HG03469 (cell line): ENCODE measurements around the gene CREBL2.
"Not testable (repeated sequence)": the region's sequence is repeated elsewhere in the genome, so short reads cannot be mapped to it uniquely, and the experiment has no call there.

Source experiments
- ATAC-seq: cut with Tn5 transposase; IDR thresholded peaks from one replicate; pipeline ENCODE4 v1.9.1; 2021; ENCODE audit warnings: mild to moderate bottlenecking, moderate library complexity, moderate number of reproducible peaks; ENCODE audit not compliant: unreplicated experiment

The CREBL2 gene

DNA sequence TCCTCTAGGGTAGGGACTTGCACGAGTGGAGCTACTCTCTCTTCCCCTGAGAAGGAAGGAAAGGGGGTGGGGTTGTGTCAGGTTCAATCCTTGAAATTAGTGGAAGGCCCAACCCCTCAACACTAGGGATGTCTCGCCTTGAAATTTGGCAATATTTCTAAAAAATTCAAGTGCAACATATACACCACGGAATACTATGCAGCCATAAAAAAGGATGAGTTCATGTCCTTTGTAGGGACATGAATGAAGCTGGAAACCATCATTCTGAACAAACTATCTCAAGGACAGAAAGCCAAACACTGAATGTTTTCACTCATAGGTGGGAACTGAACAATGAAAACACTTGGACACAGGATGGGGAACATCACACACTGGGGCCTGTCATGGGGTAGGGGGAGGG, 15.1 kb upstream of the CREBL2 start:
- not testable (repeated sequence) for ATAC-seq

DNA sequence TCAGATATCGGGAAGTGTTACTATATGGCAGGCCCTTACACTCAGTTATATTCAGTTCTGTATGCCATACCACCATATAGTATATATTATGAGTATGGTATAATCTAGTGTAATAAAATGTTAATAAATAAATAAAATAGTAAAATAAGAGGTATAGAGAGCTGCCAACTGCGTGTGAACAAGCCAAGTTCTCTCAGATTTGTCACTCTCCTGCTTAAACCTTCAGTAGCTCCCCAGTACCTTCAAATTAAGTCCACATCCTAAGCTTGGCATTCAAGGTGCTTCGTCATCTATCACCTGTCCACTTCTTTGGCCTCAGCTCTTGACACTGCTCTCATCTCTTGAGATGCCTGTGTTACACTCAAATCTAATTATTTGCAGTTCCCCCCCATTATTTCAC, 12.8 kb upstream of the CREBL2 start:
- ATAC-seq: no peak

DNA sequence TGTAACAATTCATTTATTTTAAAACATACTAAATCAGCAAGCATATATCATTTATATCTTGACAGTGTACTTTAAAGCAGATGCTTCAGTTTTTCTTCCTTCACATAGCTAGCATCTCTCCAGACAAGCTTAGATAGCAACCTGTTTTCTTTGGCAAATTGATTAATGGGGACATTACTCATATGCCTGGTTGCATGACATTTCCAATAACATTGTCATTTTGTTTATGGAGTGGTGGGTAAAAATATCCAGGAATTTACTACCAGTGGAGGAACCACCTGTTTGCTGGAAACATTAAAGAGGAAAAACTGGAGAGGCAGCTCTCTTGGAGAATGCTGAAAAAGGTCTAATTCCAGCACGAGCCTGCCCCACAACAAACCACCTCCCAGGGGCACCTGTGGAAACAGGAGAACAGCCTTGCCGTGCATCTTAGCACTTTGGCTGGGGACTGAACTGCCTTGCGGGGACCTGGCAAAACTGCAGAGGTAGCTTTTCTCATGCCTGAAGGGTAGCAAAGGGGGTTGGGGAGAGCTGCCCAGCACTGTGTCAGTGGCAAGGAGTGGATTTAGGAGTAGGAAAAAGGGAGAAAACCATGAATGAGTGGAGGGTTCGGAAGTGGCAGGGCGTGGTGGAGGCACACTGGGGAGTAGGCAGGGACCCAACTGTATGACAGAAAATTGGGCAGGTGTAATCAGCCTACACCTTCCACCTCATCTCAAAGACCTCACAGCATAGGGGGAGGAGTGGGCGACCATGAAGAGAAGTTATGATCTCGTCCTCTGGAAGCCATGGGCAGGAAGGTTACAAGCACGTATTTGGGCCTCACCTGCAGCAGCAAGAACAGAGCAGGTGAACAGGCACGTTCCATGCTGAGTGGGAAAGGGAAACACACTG, 11.7 kb upstream of the CREBL2 start:
- ATAC-seq: no peak

DNA sequence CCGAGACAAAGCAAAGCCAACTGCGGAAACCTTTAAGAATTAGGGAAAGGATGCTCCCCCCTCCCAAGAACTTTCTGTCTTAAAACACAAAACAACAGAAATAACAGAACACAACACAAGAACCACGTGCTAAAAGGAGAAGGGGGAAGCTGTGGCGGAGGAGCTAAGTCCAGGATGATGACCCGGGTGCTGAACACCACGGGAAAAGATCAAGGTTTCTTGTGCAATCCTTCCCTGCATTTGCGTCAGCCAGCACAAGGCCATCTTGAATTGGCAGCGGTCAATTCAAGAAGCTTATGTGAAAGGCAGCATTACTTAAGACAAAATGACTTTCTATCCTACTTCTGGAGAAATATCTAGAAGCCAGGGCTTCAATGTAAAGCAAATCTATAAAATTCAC, 11.0 kb upstream of the CREBL2 start:
- no peak for ATAC-seq

DNA sequence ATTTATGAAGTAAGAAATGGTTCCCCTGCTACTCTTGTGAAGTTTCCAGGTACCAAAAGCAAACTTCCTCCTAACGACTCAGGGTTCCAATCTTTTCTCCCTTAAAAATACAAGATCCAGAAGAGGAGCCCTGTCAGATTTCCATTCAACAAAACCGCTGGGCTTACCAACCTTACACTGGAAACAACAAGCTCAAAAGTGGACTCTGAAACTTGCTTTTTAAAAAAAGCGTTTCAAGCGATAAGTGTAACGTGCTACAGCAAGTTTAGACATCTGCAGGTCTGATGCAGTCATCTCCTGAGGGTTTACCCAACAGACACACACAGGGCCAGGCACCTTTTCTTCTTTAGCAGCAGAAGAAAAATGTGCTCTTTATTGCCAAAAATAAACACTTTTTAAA, 6.9 kb upstream of the CREBL2 start:
- no peak for ATAC-seq

DNA sequence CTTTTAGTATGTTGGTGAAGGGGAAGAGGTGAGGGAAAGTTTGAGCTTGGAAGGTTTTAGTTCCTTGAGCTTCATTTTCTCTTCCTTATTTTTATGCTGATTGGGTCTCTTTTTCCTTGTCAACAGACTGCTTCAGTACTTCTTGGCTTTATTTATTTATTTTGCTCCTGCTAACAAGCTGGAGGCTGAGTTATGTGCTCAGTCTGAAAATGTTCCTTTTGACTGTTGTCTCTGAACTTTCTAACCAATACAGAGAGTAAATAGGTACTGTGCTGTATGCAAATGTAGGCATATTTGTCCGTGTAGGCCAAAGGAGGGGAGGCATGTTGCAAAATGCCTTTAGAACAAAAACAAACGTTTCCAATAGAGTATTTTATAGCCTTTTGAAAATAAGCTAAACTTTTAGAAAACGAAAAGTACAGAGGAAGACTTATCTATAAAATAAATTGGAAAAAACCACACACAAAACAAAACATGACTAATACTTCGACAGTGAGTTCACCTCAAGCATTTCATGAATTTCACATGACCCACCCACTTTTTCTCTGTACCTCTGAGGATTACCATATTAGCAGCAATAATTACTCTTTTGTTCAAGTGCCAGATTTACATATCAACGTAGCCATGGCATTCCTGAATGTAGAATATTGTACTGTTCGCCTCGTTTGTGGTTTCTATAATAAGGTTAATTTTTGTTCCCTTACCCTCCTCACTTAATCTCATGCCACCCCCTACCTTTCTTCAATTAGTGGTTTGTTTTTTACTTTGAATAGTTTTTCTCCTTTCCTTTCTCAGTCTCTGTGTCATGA, 4.7 kb upstream of the CREBL2 start:
- ATAC-seq: no peak

DNA sequence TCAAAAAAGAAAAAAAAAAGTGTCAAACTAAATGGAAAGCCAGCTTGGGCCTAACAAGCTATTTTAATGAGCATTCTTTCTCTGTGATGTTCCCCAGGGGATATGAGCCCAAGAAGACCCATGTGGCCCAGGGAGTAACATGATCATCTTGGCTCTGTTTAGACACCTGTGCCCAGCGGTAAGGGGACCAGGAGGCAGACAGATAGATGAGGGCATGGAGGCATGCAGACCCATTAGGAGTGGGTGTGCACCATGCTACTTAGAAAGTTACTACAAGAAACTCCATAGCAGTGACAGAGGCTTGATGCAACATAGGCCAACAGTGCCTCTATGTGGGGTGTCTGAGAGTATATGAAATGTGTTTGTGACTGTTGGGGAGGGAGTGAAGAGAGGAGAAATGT, 3.1 kb upstream of the CREBL2 start:
- no peak for ATAC-seq

DNA sequence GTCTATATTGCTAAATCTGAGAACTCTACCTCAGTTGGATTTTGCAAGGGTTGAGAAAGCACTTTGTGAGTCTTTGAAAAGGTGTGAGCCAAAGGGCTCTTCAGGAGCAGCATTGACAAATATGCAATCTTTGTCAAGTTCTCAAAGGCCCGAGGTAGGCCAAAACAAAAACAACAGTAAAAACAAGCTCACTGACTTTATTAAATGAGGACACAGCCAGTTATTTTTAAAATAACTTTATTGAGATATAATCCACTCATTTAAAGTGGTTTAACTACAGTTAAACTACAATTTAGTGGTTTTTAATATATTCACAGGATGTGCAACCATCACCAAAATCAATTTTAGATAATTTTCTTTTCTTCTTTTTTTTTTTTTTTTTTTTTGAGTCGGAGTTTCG, 2.0 kb upstream of the CREBL2 start:
- no peak for ATAC-seq

DNA sequence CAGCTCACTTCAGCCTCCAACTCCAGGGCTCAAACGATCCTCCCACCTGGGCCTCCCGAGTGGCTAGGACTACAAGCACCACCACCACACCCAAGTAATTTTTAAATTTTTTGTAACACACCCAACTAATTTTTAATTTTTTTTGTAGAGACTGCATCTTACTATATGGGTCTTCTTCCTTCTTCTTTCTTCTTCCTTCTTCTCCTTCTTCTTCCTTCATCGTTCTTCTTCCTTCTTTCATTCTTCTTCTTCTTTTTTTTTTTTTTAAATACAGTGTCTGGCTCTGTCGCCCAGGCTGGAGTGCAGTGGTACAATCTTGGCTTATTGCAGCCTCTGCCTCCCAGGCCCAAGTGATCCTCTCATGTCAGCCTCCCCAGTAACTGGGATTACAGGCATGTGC, 965 bp upstream of the CREBL2 start:
- no peak for ATAC-seq

DNA sequence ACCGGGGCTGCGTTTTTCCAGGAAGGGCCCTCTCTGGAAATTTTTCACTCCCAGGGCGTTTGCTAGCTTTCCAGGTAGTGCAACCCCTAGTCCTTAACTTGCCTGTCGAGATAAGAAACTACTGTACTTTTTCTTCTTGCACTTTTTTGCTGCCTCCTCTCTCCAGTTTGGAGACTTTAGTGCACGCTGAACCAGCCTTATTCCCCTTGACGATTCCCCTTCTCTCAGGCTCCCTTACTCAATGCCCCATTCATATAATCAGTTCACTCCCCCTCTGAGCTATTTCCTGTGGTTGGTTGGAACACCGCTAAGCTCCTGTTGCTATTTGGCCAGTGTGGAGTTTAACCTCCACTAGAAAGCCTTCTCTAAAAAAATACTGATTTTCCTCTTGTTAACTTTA, 682 bp downstream of the CREBL2 start:
- ATAC-seq: no peak

DNA sequence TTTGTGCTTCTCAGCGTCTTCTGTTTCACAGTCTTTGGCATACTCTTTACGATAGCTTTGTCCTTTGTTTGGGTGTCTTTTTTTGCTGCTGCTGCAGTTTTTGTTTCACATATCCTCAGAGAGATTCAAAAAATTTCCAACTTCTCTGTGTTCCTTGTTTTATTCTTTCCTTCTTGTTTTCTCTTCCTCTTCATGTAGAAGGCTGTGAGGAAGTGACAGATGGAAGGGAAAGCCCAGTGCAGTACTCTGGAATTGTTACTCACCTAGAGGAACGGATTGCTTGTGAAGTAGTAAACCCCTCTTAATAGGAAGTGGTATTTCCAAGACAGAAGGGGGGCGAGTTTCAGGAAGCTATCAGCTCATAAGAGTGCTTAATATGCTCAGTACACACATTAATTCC, 1.7 kb downstream of the CREBL2 start:
- ATAC-seq: no peak

DNA sequence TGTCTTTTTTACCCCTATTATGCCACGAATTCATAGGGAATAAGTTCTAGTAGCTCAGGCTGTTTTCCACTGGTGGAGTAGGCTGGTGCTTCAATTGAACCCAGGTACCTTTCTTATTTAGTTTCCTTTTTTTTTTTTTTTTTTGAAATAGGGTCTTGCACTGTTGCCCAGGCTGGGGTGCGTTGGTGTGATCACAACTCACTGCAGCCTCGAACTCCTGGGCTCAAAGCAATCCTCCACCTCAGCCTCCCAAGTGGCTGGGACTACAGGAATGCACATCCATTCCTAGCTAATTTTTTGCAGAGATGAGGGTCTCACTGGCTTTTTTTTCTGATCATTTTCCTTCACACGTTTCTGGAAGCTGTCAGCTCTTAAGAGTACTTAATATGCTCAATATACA, 2.7 kb downstream of the CREBL2 start:
- ATAC-seq: no peak

DNA sequence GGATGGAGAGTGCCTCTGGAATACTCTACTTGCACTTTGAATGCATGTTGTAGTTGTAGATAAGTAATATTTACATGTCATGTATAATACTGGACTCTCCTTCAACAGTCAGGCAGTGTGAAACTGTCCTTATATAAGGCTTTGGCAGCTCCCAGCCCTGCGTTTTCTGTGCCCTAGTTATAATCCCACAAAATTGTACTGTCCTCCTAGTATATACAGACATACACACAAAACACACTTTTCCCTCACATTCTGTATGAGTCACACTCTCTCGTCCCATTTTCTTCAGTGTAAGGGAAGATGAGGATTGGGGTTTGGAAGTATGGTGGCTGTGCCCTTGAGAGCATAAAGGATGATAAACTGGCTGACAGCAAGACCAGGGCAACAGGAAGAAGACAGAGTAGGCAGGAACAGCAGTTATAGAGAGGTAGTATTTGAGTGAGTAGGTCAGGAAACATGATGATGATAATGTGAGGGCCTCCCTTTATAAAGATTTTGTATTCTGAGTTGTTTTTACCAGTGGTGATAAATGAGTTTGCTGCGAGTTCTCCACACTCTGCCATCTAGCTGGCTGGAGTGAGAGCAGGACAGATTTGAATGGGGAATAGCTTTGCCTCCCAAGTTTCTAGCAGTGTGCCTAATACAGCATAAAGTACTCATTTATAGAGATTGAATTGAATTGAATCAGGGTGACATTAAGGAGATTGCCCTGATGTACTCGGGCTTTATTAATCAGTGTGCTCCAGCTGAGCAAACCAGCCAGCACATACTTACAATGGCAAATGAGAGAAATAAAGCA, 5.0 kb downstream of the CREBL2 start:
- no peak for ATAC-seq

DNA sequence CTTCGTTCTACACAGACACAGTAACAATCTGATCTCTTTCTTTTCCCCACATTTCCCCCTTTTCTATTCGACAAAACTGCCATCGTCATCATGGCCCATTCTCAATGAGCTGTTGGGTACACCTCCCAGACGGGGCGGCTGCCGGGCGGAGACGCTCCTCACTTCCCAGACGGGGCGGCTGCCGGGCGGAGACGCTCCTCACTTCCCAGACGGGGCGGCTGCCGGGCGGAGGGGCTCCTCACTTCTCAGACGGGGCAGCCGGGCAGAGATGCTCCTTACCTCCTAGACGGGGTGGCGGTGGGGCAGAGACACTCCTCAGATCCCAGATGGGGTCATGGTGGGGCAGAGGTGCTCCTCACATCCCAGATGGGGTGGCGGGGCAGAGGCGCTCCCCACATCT, 6.4 kb downstream of the CREBL2 start:
- ATAC-seq: not testable (repeated sequence)

DNA sequence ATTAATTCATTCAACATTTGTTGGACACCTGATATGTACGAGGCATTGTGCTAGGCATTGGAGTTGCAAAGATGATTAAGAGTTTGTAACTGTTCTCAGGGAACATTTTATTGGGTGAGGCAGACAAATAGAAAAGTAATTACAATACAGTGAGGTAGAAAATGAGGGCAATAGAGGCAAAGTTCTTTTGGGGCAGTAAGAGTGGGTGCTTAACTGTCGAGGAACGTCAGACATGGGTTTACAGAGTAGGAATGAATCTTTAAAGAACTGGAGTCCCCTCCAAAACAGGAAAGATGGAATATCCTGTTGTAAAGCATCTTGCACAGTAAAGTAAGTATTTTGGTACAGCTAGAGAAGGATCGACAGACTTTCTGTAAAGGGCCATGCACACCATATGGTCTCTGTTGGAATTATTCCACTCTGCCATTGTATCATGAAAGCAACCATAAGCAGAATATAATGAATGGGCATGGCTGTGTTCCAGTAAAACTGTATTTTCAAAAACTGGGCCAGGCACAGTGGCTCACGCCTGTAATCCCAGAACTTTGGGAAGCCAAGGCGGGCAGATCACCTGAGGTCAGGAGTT, 9.1 kb downstream of the CREBL2 start:
- ATAC-seq: no peak

DNA sequence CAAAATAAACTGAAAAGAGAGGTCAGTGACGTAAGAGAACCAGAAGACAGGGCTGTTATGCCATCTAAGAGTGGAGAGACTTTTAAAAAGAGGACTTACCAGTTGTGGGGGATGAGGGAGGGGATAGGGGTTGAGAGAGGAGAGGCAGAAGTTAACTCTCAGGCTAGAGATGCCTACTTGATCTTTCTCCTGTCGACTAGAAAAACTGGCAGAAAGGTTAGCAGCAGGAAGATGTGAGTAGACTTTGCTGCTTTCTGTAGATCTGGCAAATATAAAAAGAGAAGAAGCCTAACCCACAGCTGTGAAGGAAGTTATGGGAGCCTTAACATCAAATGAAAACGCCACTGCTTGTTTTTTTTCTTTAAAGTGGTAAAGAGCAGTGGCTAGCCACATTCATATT, 10.7 kb downstream of the CREBL2 start:
- ATAC-seq: no peak

DNA sequence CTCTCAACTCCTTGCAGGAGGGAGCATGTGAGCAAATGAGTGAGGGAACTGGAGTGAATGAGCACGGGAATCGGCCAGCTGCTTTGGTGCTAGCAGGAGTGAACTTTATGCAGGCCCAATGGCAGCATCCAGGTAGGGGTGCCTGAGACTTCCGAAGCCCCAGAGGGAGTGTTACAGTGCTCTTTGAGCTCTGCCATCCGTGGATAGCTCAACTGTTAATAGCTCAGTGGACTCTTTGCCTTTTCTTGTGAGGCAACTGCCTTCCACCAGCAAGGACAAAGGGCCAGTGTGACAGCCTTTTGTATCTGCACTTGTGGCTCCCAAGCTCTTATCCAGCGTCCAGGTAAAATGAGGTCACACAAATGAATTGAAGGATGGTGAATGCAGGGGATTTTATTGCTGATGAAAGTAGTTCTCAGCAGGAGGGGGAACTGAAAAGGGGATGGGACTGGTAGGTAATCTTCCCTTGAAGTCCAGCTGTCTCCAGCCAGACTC, 12.9 kb downstream of the CREBL2 start:
- no peak for ATAC-seq

DNA sequence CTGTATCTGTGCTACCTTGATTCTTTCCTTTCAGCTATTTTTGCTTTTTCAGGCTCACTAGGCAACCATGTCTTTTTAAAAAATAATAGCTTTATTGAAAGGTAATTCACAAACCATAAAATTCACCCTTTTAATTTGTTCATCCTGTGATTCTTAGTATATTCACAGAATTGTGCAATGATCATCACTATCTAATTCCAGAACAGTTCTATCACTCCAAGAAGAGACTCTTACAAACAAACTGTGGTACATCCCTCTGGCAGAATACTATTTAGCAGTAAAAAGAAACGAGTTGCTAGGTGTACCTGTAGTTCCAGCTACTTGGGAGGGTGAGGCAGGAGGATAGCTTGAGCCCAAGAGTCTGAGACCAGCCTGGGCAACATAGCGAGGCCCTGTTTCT, 14.8 kb downstream of the CREBL2 start:
- no peak for ATAC-seq

DNA sequence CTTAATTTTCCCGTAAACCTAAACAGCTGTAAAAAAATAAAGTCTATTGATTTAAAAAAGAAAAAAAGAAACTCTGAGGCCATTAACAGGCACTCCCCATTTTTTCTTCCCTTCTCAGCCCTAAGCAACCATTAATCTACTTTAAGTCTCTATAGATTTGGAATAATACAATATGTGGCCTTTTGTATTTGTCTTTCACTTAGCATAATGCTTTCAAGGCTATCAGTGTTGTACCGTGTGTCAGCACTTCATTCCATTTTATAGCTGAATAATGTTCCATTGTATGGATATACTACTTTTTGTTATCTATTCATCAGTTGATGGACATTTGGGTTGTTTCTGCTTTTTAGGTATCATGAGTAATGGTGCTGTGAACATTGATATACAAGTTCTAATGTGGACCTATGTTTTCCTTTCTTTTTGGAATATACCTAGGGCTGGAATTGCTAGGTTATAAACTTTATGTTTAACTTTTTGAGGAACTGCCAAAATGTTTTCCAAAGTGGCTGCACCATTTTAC, 15.7 kb downstream of the CREBL2 start:
- ATAC-seq: no peak

DNA sequence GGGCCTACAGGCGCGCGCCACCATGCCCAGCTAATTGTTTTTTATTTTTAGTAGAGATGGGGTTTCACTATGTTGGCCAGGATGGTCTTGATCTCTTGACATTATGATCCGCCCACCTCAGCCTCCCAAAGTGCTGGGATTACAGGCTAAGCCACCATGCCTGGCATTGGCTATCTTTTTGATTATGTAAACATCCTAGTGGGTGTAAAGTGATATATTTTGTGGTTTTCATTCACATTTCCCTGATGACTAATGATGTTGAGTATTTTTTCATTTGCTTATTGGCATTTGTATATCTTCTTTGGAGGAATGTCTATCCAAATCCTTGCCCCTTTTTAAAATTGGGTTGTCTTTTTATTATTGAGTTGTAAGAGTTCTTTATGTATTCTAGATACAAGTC, 16.3 kb downstream of the CREBL2 start:
- no peak for ATAC-seq

DNA sequence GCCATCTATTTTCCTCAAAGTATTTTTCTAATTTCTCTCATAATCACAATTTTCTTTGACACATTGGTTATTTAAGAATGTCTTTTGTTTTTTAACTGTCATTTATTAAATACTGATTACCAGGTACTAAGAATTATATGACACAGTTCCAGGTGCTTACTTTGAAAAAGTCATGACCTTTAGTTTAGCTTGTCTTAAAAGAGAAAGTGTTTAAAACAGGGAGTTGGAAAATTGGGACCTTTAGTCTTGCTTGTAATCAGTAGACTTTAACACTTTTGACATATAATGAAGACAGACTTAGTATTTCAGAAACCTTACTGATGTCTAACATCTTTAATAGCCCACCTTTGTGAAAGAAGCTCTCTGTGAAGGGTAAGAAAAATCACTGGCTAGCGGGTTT, 19.2 kb downstream of the CREBL2 start:
- no peak for ATAC-seq
